SK-N-SH (cell line): ENCODE results near the gene SPATA3.

Experiments
- CTCF ChIP-seq: fragments of 200-600 bp; sonication (generic); IDR thresholded peaks from 2 replicates; pipeline ENCODE4 v1.6.1; 2017; ENCODE audit warnings: antibody characterized with exemption, mild to moderate bottlenecking, moderate library complexity
- FOXM1 ChIP-seq: IDR thresholded peaks from 2 replicates; pipeline ENCODE4 v1.4.0; 2012; ENCODE audit warnings: low read depth, mild to moderate bottlenecking
- MAX ChIP-seq: IDR thresholded peaks from 2 replicates; pipeline ENCODE4 v1.4.0; 2012; ENCODE audit warnings: low read depth
- REST ChIP-seq: IDR thresholded peaks from 2 replicates; pipeline ENCODE4 v1.6.1; 2012; ENCODE audit warnings: mild to moderate bottlenecking, low read depth, low read length, moderate library complexity
- SMC3 ChIP-seq: IDR thresholded peaks from 2 replicates; pipeline ENCODE4 v1.6.1; 2012; ENCODE audit warnings: low read depth, low read length, improper control_type of control experiment
- USF2 ChIP-seq: fragments of 150-350 bp; IDR thresholded peaks from 2 replicates; pipeline ENCODE4 v1.6.1; 2017; ENCODE audit warnings: antibody characterized with exemption, low read length, low read depth, borderline replicate concordance
- ZBTB33 ChIP-seq: IDR thresholded peaks from 2 replicates; pipeline ENCODE4 v1.4.0; 2012; ENCODE audit warnings: low read depth, borderline replicate concordance

- TF ChIP-seq ZBTB33 (no peak), CTCF (no peak), REST (no peak), SMC3 (no peak), FOXM1 (no peak), USF2 (no peak), MAX (no peak)
Measured at GRCh38 chr2:231039294-231039664, 43.4 kb downstream of the SPATA3 start.
